HG03457 (cell line): ENCODE data around the gene PPP1R9B.

Experiments used
- ATAC-seq: cut with Tn5 transposase; IDR thresholded peaks from one replicate; pipeline ENCODE4 v1.9.1; 2021; ENCODE audit warnings: moderate number of reproducible peaks; ENCODE audit not compliant: unreplicated experiment

Gene PPP1R9B

DNA sequence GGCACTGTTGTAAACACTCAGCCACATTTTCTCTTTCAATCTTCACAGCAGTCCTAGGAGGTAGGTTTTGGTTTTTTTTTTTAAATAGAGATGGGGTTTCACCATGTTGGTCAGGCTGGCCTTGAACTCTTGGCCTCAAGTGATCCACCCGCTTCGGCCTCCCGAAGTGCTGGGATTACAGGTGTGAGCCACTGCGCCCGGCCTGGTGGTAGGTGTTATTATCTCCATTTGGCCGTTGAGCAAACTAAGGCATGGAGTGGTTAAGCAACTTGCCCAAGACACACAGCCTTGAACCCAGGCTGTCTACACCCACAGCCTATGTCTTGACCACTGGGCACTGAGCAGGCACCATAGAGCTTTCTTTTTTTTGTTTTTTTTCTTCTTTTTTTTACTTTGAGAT lies 24.0 kb upstream of the PPP1R9B start:
- no peak for ATAC-seq

- ATAC-seq: no peak
Measured at GRCh38 chr17:50173335-50173941, 23.0 kb upstream of the PPP1R9B start.

DNA sequence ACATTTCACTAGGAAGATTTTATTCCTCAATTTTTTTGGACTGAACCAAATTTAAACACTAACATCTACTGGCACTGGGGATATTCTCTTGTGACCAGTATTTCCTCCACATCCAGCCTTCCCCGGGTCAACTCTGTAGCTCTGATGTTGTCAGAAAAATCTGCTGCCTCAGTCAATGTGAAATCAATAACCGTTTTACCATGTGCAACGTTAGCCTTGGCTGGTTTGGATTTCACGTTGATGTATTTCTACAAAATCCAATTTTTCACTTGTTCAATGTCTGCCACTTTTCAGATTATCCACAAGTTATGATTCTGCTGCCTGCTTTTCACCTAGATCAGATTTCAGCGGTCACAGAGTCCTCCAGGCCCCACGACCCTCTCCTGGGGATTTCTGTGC lies 22.5 kb upstream of the PPP1R9B start:
- no peak for ATAC-seq

DNA sequence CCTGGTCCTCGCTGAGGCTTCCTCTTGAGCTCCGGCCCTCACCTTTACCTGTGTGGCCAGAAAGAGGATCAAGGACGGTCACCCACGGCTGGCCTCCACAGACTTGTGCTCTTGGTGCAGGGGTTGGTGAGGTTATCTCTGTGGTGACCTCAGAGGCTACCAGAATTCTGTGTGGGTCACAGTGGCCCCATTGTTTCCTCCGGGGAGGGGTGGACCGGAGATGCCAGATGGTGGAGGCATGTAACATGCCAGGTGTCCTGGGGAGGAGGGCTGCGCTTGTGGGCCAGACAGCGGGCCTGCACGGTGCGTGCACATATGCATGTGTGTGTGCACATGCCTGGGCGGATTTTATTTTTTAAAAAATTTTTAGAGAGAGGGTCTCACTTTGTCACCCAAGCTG lies 21.7 kb upstream of the PPP1R9B start:
- ATAC-seq: no peak

DNA sequence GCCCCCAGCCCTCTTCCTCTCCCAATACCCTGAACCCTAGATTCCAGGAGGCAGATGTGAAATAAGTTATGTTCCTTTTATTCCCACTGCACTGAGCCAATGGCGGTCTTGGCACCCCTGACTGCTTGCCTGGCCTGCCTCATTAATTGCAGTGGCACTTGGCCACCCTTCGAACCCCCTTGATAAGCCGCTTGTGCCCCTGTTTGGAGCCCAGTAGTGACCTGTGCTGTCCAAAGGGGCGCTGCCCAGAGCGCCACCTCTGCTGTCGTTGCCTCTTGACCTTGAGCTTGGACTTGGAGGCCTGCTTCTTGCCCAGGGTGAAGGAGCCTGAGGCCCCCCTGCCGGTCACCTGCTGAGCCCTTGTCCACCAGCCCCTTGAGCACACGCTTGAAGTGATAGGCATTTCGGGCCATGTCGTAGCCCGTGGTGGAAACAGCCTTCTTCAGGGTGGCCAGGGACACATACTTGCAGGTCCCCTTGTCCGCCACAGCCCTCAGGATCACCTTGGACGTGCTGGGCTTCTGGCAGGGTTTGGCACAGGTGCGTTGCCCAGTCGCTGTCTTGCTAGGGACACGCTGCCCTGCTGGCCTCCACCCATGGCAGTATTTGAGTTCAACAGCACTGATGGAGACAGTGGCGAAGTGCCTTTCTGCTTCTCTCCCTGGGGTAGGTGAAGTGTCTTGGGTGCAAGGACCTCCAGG lies 21.0 kb upstream of the PPP1R9B start:
- ATAC-seq: no peak

DNA sequence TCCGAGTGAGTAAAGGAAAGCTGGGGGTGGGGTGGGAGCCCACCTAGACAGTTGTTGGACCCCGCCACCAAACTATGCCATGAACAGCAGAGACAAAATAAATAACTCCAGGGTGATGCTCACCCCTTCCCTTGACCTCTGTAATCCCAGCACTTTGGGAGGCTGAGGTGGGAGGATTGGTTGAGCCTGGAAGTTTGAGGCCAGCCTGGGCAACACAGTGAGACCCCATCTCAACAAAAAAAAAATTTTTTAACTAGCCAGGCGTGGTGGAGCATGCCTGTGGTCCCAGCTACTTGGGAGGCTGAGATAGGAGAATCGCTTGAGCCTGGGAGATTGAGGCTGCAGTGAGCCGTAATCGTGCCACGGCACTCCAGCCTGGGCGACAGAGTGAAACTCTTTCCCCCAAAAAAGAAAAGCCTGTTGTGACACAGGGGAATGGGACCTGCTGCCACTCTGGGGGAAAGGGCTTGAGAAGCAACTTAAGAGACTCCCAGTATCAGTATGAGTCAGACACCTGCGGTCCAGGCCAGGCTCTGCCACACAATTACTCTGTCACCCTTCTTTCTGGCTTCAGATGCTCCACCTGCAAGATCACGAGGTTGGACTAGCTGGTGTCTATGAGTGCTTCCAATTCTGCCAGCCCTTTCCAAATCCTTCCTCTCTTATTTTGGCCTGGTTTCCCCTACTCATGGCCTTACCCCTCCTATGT lies 20.3 kb upstream of the PPP1R9B start:
- no peak for ATAC-seq

DNA sequence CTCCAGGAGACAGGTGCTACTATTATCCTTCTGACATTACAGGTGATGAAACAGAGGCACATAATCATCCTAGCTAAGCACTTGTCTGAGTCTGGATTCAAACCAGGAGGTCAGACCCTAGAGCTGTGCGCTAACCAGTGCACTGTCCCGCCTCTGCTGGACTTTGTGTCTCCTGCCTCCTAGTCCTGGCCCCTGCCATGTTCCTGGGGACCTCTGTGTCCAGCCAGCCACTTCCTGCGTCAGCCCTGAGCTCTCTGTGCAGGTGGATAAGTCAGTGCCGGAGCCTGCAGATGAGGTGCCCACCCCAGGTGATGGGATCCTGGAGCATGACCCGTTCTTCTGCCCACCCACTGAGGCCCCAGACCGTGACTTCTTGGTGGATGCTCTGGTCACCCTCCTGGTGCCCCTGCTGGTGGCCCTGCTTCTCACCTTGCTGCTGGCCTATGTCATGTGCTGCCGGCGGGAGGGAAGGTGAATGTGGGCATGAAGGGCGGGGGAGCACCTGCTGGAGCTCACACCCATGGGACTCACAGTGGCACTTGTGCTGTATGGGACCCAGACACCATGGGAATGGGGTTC lies 19.5 kb upstream of the PPP1R9B start:
- ATAC-seq: no peak

DNA sequence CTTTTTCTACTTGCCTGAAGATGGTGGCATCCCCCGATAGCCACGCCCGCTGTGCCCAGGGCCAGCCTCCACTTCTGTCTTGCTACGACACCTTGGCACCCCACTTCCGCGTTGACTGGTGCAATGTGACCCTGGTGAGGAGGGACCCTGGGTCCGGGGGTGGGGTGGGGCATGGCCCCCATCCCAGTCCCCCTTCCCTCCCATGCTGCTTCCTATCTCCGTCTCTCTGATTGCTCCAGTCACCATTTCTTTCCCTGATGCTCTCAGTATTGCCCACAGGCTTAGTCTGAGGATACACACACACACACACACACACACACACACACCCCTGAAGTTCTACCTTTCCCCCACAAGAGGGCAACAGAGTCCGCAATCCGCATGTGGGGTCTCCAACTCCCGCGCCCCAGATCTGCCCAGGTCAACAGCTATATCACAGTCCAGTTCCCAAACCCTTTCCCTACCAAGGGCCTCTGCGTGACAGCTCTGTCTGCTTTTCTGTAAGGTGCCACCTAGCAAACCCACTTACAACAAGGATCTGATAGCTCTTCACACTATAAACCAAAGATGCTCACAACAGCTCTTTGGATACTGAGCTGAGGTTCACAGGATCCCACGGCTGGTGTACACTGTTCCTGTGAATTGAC lies 18.8 kb upstream of the PPP1R9B start:
- no peak for ATAC-seq

GRCh38 chr17:50168319-50168718 lies 17.8 kb upstream of the PPP1R9B start:
- ATAC-seq: no peak

- no peak for ATAC-seq
Measured at GRCh38 chr17:50167371-50167770, 16.9 kb upstream of the PPP1R9B start.

DNA sequence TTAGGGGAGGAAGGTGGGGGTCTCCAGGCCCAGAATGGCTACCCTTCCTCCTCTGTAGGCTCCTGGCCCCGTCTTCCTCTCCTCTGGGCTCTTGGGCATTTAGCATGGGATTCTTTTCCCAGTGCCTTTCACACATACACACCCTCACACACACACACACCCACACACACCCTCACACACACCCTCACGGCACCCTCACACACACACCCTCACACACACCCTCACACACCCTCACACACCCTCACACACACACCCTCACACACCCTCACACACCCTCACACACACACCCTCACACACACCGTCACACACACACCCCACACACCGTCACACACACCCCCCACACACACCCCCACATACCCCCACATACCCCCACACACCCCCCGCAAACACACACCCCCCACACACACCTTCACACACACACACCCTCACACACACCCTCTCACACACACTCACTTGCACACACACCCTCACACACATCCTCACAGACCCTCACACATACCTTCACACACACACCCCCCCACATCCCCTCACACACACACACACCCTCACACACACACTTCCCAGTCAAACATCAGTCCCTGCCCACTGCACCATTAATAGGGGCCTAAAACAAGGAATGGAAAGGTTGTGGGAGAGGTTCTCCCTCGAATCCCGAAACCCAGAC lies 16.2 kb upstream of the PPP1R9B start:
- no peak for ATAC-seq

DNA sequence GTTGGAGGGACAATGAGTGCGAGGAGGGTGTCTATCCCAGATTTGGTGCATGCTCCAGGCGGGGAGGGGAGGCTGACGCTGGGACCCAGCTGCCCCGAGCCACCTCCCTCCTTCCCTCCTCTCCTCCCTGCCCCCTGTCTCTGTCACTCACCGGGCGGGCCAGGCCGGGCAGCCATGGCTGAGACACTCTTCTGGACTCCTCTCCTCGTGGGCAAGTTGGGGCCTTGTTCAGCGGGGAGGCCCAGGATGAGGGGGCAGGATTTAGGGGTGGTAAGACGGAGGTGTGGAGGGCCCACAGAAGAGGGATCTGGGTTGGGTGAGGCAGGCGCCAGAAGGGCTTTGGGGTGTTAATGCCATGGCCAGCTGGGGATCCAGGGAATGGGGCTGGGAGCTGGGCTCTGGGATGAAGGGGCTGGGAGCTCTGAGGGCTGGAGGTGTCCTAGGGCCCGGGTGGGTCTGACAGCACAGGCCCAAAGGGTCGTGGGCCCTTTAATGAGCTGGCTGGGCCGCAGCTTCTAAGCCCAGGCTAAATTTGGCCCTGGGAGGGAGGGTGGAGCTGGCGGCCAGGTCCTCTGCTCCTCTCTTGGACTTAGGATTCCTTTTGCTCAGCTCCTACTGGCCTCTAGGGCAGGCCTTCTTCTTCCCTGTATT lies 15.5 kb upstream of the PPP1R9B start, which contains the start of gene SGCA:
SGCA (plus strand) TSS at position 139 of the 651 bp plus-strand sequence; CDS start at position 175, 36 bp downstream.
- ATAC-seq: no peak

GRCh38 chr17:50165466-50165865 lies 15.0 kb upstream of the PPP1R9B start:
- no peak for ATAC-seq

GRCh38 chr17:50165066-50165465 lies 14.6 kb upstream of the PPP1R9B start:
- no peak for ATAC-seq

DNA sequence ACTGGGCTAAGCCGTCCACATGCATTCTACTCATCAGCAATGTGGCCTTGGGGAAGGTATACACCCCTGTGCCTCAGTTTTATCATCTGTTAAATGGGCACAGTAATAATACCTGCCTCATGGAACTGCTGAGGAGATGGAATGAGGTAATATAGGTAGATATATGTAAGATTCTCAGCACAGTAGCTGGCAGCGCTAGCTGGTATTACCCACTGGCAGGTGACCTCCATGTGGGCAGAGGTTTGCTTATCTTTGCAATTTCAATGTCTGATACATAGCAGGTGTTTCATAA lies 14.2 kb upstream of the PPP1R9B start:
- ATAC-seq: no peak

DNA sequence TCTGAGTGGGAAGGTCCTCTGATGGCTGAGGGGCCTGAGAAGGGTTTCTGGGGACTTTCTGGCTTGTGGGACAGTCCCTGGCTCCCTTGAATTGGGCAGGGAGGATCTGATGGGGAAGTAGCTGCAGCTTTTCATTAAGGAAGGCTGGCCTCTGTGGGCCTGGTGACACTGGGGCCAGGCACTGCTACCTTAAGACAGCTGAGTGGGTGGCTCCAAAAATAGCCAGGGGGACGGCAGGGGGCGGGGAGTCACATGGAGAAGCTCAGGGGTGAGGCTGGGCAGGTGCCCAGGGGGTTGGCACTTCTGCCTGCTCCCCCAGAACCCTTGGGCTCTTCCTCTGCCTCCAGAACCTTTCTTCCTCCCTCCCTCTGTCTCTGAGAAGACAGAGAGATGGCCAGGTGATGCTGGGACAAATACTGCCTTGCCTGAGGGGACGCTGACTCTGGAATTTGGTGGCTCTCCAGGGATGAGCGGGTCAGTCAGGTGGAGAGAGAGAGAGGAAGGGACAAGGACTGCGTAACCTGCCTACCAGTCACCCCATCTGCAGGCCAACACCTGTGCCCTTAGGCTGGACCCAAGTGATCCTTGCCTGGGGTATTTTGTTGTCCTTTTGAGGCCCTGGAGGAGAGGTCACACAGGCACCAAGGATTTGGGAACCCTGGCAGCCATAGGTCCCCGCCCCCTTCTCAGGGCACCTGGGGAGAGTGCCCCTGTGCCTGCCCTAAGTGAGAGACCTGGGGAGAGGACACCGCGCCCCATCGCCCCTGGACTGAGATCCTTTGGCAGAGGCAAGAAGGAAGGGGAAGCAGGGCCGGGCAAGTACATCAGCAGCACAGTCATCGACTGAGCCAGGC lies 13.6 kb upstream of the PPP1R9B start:
- no peak for ATAC-seq

DNA sequence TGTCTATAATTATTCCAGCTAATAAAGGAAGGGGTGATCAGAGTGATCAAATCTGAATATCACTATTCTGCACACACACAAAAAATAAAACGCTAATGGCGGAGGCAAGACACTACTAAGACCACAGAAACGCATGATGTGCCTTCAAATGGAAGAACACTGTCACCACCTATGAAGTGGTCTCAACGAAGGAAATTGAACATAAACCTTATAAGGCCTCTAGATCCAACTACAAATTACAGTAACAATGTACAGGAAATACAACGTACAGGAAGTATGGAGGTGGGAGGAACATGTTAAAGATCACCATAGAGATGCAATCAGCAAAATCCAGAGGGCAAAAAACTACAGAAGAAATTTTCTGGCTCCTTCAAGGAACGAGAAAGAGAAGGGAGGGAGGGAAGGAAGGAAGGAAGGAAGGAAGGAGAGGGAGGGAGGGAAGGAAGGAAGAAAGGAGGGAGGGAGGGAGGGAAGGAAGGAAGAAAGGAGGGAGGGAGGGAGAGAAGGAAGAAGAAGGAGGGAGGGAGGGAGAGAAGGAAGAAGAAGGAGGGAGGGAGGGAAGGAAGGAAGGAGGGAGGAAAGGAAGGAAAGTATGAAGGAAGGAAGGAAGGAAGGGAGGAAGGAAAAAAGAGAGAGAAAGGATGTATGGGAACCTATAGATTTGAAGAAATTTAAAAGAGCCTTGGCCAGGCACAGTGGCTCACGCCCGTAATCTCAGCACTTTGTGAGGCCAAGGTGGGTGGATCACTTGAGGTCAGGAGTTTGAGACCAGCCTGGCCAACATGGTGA lies 12.2 kb upstream of the PPP1R9B start:
- ATAC-seq: no peak

GRCh38 chr17:50161911-50162288 lies 11.4 kb upstream of the PPP1R9B start:
- ATAC-seq: no peak
